HepG2 (cell line): ENCODE data around the gene CITED2. TPM values are rescaled to one million over a fixed set of nuclear protein-coding genes. Genes with fewer than 3 reads are reported as not detected.
A peak's percentile ranks its signal among the peaks of the same experiment; 100 is the strongest.

Source experiments
- ATAC-seq: fragments of 200-7000 bp; cut with Tn5 transposase; 3 replicates; pipeline ENCODE4 v1.9.1; 2020; ENCODE audit warnings: mild to moderate bottlenecking, moderate library complexity
- BruUV-seq: library from RNA; stranded (reverse); fragments of 400-500 nt; replicated peaks from 2 replicates; lab custom pipeline; 2021; lab: Mats Ljungman, UMichigan
- CTCF ChIA-PET: fragments of 300-600 bp; formaldehyde crosslinking; extraction: SDS; loops from one replicate; lab custom pipeline; 2021; ENCODE audit warnings: low total read pairs, inconsistent platforms, low intra/inter-chr PET ratio; lab: Yijun Ruan, JAX
- POLR2A ChIA-PET: fragments of 350-600 bp; sonication (Branson Sonifier 250); formaldehyde crosslinking; loops from one replicate; lab custom pipeline; 2020; ENCODE audit warnings: antibody characterized with exemption, inconsistent platforms; lab: Yijun Ruan, JAX
- DNase-seq: peaks from one replicate; pipeline ENCODE4 v3.0.0-alpha.2; 2015; ENCODE audit warnings: low spot score
- FAIRE-seq: peaks from 3 replicates; lab custom pipeline; 2011; peaks lifted over from hg19 to GRCh38; lab: Jason Lieb, UNC
- H2AFZ ChIP-seq: one replicate; pipeline ENCODE4 v1.6.1; 2011; ENCODE audit warnings: low read length, inconsistent platforms
- H3K27ac ChIP-seq: fragments of 300-600 bp; 3 replicates; pipeline ENCODE4 v1.8.0; 2011; ENCODE audit warnings: mixed run types, mild to moderate bottlenecking, mixed read lengths, low read length, inconsistent platforms; ENCODE audit not compliant: insufficient read depth; ENCODE audit errors: extremely low read length
- H3K27me3 ChIP-seq, 2 experiments: fragments of 200-600 bp in 1 of 2; 2 replicates in 1 of 2; 3 replicates in 1 of 2; pipeline versions ENCODE4 v1.6.0 to v1.8.0; 2011; ENCODE audit warnings: low read length in 2 of 2, mild to moderate bottlenecking in 2 of 2, moderate library complexity in 2 of 2, inconsistent platforms in 1 of 2; ENCODE audit not compliant: insufficient read depth in 2 of 2, control insufficient read depth in 1 of 2
- H3K36me3 ChIP-seq, 2 experiments: fragments of 200-600 bp in 1 of 2; replicated peaks in 1 of 2; 2 replicates in 1 of 2; 3 replicates in 1 of 2; pipeline versions ENCODE4 v1.5.1 to v1.8.0; 2011; ENCODE audit warnings: low read length in 2 of 2, inconsistent platforms in 1 of 2; ENCODE audit not compliant: insufficient read depth in 2 of 2, control insufficient read depth in 1 of 2
- H3K4me1 ChIP-seq: 2 replicates; pipeline ENCODE4 v1.5.1; 2012; ENCODE audit warnings: low read length, inconsistent platforms; ENCODE audit not compliant: insufficient read depth
- H3K4me2 ChIP-seq: 2 replicates; pipeline ENCODE4 v1.6.0; 2011; ENCODE audit warnings: low read depth, low read length, inconsistent platforms
- H3K4me3 ChIP-seq, 3 experiments: fragments of 200-600 bp in 1 of 3; sonication (generic), shearing (Covaris generic) in 1 of 3; replicated peaks in 1 of 3; 2 replicates each; pipeline ENCODE4 v1.5.1; 2011 to 2016; ENCODE audit warnings: low read length in 3 of 3, inconsistent platforms in 2 of 3, low read depth in 2 of 3, mild to moderate bottlenecking in 2 of 3, control low read depth in 1 of 3, mixed read lengths in 1 of 3; ENCODE audit not compliant: insufficient read depth in 1 of 3
- H3K79me2 ChIP-seq: one replicate; pipeline ENCODE4 v1.6.1; 2011; ENCODE audit warnings: low read length, inconsistent platforms; ENCODE audit not compliant: insufficient read depth
- H3K9ac ChIP-seq: 2 replicates; pipeline ENCODE4 v1.6.0; 2011; ENCODE audit warnings: mild to moderate bottlenecking, low read depth, low read length, inconsistent platforms; ENCODE audit not compliant: insufficient read depth
- H3K9me3 ChIP-seq: 2 replicates; pipeline ENCODE4 v1.5.1; 2012; ENCODE audit warnings: mild to moderate bottlenecking, low read length
- H4K20me1 ChIP-seq: 2 replicates; pipeline ENCODE4 v1.6.0; 2011; ENCODE audit warnings: inconsistent platforms, mild to moderate bottlenecking, low read length, moderate library complexity; ENCODE audit not compliant: insufficient read depth
- BHLHE40 ChIP-seq: IDR thresholded peaks from 2 replicates; pipeline ENCODE4 v1.6.1; 2011; ENCODE audit warnings: low read length, improper control_type of control experiment
- NR2F6 ChIP-seq, 2 experiments: IDR thresholded peaks; 2 replicates each; pipeline ENCODE4 v1.6.1; 2016; ENCODE audit warnings: antibody characterized with exemption in 1 of 2, mild to moderate bottlenecking in 1 of 2
- SOX13 ChIP-seq, 3 experiments: fragments of 450-650 bp in 1 of 3; sonication (generic) in 1 of 3; formaldehyde crosslinking in 1 of 3; IDR thresholded peaks in 2 of 3; conservative IDR thresholded peaks in 1 of 3; 2 replicates each; pipeline versions ENCODE4 v1.5.0 to v1.6.1; 2016 to 2020; ENCODE audit warnings: antibody characterized with exemption in 1 of 3, mild to moderate bottlenecking in 1 of 3, missing compliant biosample characterization in 1 of 3, missing genetic modification reagents in 1 of 3, moderate library complexity in 1 of 3
- STAG1 ChIP-seq: sonication (generic); formaldehyde crosslinking; IDR thresholded peaks from 2 replicates; pipeline ENCODE4 v1.4.0; 2020; ENCODE audit warnings: missing genetic modification reagents
- YEATS2 ChIP-seq: sonication (generic); formaldehyde crosslinking; IDR thresholded peaks from 2 replicates; pipeline ENCODE4 v1.4.0; 2020; ENCODE audit warnings: missing genetic modification reagents, borderline replicate concordance
- ZNF629 ChIP-seq: sonication (generic); formaldehyde crosslinking; conservative IDR thresholded peaks from 2 replicates; pipeline ENCODE4 v1.5.0; 2020; ENCODE audit warnings: missing genetic modification reagents
- ZNF710 ChIP-seq: sonication (generic); formaldehyde crosslinking; IDR thresholded peaks from 2 replicates; pipeline ENCODE4 v1.5.0; 2020; ENCODE audit warnings: mild to moderate bottlenecking, missing genetic modification reagents, borderline replicate concordance
- ZSCAN30 ChIP-seq: sonication (generic); formaldehyde crosslinking; IDR thresholded peaks from 2 replicates; pipeline ENCODE4 v1.5.0; 2020; ENCODE audit warnings: mild to moderate bottlenecking, missing genetic modification reagents
- WGBS: methylation state at CpG from one replicate; pipeline ENCODE4 v1.1.6; 2017; ENCODE audit warnings: low lambda C conversion rate; 5-methylcytosine and 5-hydroxymethylcytosine counted together
- in situ Hi-C: cut with HindIII; loops from 2 replicates; pipeline ENCODE4 v1.10.0; 2017; ENCODE audit warnings: low pct_unique_long_range_greater_than_20kb; ENCODE audit not compliant: extremely low pct_ligation_motif_present
- intact Hi-C: fragments of 100-400 bp; cut with micrococcal nuclease; formaldehyde crosslinking; loops from one replicate; pipeline ENCODE4 v1.10.0; 2022; ENCODE audit not compliant: unreplicated experiment
- polyA plus RNA-seq, 8 experiments: library from polyadenylated mRNA; depleted of rRNA in 3 of 8; stranded (reverse) in 7 of 8; unstranded in 1 of 8; fragments of >200 nt; fragmentation: Illumina TruSeq in 4 of 8; extraction: Trizol in 4 of 8; gene quantifications; 2 replicates each; pipeline versions ENCODE4 v1.2.1 to v1.2.3, GENCODE V29; 2011 to 2016; ENCODE audit warnings: low read depth in 4 of 8, missing spikeins in 1 of 8, mixed read lengths in 1 of 8; ENCODE audit not compliant: insufficient read depth in 1 of 8
- total RNA-seq, 5 experiments: library from RNA; depleted of rRNA; stranded (reverse); fragments of >200 nt; fragmentation: Illumina TruSeq; extraction: Trizol; gene quantifications; 2 replicates each; pipeline ENCODE4 v1.2.3, GENCODE V29; 2016; ENCODE audit warnings: low read depth in 1 of 5
- TF ChIP-seq, protein P1 (sequence below): IDR thresholded peaks from 2 replicates; pipeline ENCODE4 v1.6.1; 2016
- TF ChIP-seq, protein P2 (sequence below): sonication (generic); formaldehyde crosslinking; IDR thresholded peaks from 2 replicates; pipeline ENCODE4 v1.4.0; 2020; ENCODE audit warnings: missing genetic modification reagents, borderline replicate concordance
- TF ChIP-seq, protein P3 (sequence below): sonication (generic); formaldehyde crosslinking; conservative IDR thresholded peaks from 2 replicates; pipeline ENCODE4 v1.4.0; 2020; ENCODE audit warnings: mild to moderate bottlenecking, missing genetic modification reagents, moderate library complexity

The CITED2 gene
- total and polyA plus RNA-seq, 2 of the 13 experiments (the other 11 are each of a cell fraction or from before 2014, with no cell fraction given), result 17.6 to 57.2 TPM

GRCh38 chr6:139376604-139377218 lies 2.3 kb upstream of the CITED2 start:
- no TSS peak for BruUV-seq
- DNase-seq, result peak; percentile 48
- no peak for ATAC-seq
- Histone ChIP-seq H3K79me2 (peaks cover 26% of the 10 kb centered on the region), H3K27me3 (peaks cover 0 to 3% of the 10 kb centered on the region in 2 experiments; a peak in 1 of 5 replicates), H3K4me1 (peaks cover 52% of the 10 kb centered on the region), H3K4me3 (peak overlapping the region; percentile 65 to 99 (median 83); a peak in 5 of 6 replicates), H4K20me1 (peaks cover 18% of the 10 kb centered on the region), H3K9me3 (no peaks in the 10 kb centered on the region), H3K4me2 (peak overlapping the region; percentile 97), H3K9ac (peak overlapping the region; percentile 78), H2AFZ (no peak overlapping the region), H3K36me3 (no peaks in the 10 kb centered on the region), H3K27ac (peak overlapping the region; percentile 93)
- in situ Hi-C loops (loop anchor here (10.0 kb wide), 1 partner anchor 388 kb away; no protein-coding TSS in a partner anchor), intact Hi-C loops (loop anchor here (10.0 kb wide), 2 partner anchors 908 to 1518 kb away; no protein-coding TSS in a partner anchor)
- FAIRE-seq, result no peak
- 12% methylated on average over 5 of the region's 5 CpGs for WGBS
- CTCF ChIA-PET, result no interaction called here
- POLR2A ChIA-PET, result interaction anchor here (0.7 to 4.3 kb wide), 4 partner anchors 11 to 160 kb away, joined by 3 to 34 read pairs (median 10); no protein-coding TSS in a partner anchor
- no peak for TF ChIP-seq ZNF629 (CRISPR knock-in tag)
- TF ChIP-seq, protein P1, sequence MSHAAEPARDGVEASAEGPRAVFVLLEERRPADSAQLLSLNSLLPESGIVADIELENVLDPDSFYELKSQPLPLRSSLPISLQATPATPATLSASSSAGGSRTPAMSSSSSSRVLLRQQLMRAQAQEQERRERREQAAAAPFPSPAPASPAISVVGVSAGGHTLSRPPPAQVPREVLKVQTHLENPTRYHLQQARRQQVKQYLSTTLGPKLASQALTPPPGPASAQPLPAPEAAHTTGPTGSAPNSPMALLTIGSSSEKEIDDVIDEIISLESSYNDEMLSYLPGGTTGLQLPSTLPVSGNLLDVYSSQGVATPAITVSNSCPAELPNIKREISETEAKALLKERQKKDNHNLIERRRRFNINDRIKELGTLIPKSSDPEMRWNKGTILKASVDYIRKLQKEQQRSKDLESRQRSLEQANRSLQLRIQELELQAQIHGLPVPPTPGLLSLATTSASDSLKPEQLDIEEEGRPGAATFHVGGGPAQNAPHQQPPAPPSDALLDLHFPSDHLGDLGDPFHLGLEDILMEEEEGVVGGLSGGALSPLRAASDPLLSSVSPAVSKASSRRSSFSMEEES (CRISPR knock-in tag), result peak; percentile 28; the same call in 1 of the 2 replicates
- TF ChIP-seq, protein P2, sequence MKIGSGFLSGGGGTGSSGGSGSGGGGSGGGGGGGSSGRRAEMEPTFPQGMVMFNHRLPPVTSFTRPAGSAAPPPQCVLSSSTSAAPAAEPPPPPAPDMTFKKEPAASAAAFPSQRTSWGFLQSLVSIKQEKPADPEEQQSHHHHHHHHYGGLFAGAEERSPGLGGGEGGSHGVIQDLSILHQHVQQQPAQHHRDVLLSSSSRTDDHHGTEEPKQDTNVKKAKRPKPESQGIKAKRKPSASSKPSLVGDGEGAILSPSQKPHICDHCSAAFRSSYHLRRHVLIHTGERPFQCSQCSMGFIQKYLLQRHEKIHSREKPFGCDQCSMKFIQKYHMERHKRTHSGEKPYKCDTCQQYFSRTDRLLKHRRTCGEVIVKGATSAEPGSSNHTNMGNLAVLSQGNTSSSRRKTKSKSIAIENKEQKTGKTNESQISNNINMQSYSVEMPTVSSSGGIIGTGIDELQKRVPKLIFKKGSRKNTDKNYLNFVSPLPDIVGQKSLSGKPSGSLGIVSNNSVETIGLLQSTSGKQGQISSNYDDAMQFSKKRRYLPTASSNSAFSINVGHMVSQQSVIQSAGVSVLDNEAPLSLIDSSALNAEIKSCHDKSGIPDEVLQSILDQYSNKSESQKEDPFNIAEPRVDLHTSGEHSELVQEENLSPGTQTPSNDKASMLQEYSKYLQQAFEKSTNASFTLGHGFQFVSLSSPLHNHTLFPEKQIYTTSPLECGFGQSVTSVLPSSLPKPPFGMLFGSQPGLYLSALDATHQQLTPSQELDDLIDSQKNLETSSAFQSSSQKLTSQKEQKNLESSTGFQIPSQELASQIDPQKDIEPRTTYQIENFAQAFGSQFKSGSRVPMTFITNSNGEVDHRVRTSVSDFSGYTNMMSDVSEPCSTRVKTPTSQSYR (CRISPR knock-in tag), result peak; percentile 100
- no peak for TF ChIP-seq ZSCAN30 (CRISPR knock-in tag)
- TF ChIP-seq, protein P3, sequence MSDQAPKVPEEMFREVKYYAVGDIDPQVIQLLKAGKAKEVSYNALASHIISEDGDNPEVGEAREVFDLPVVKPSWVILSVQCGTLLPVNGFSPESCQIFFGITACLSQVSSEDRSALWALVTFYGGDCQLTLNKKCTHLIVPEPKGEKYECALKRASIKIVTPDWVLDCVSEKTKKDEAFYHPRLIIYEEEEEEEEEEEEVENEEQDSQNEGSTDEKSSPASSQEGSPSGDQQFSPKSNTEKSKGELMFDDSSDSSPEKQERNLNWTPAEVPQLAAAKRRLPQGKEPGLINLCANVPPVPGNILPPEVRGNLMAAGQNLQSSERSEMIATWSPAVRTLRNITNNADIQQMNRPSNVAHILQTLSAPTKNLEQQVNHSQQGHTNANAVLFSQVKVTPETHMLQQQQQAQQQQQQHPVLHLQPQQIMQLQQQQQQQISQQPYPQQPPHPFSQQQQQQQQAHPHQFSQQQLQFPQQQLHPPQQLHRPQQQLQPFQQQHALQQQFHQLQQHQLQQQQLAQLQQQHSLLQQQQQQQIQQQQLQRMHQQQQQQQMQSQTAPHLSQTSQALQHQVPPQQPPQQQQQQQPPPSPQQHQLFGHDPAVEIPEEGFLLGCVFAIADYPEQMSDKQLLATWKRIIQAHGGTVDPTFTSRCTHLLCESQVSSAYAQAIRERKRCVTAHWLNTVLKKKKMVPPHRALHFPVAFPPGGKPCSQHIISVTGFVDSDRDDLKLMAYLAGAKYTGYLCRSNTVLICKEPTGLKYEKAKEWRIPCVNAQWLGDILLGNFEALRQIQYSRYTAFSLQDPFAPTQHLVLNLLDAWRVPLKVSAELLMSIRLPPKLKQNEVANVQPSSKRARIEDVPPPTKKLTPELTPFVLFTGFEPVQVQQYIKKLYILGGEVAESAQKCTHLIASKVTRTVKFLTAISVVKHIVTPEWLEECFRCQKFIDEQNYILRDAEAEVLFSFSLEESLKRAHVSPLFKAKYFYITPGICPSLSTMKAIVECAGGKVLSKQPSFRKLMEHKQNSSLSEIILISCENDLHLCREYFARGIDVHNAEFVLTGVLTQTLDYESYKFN, result peak; percentile 34; the same call in 1 of the 2 replicates
- no peak for TF ChIP-seq YEATS2
- TF ChIP-seq STAG1, result no peak; the same call in 1 of the 2 replicates
- peak; percentile 32; the same call in 1 of the 2 replicates for TF ChIP-seq ZNF710
- TF ChIP-seq BHLHE40, result no peak
- TF ChIP-seq NR2F6 (IDR thresholded peaks at IDR 0.05), result peak; percentile 90
- peak; percentile 87 for TF ChIP-seq NR2F6 (CRISPR knock-in tag; IDR thresholded peaks at IDR 0.05)
- peak; percentile 44; the same call in 1 of the 2 replicates for TF ChIP-seq SOX13 (IDR thresholded peaks at IDR 0.05)
- TF ChIP-seq SOX13 (CRISPR knock-in tag; conservative IDR thresholded peaks at IDR 0.05 in 1 of 2, IDR thresholded peaks at IDR 0.05 in 1 of 2), result peak in 1 of 2 experiments; percentile 45; a peak in 1 of 4 replicates
